Measurements from ENCODE around the gene CLTCL1.

GRCh38 chr22:19138217-19139000, 153.1 kb downstream of the CLTCL1 start:
- TF ChIP-seq, protein P1, sequence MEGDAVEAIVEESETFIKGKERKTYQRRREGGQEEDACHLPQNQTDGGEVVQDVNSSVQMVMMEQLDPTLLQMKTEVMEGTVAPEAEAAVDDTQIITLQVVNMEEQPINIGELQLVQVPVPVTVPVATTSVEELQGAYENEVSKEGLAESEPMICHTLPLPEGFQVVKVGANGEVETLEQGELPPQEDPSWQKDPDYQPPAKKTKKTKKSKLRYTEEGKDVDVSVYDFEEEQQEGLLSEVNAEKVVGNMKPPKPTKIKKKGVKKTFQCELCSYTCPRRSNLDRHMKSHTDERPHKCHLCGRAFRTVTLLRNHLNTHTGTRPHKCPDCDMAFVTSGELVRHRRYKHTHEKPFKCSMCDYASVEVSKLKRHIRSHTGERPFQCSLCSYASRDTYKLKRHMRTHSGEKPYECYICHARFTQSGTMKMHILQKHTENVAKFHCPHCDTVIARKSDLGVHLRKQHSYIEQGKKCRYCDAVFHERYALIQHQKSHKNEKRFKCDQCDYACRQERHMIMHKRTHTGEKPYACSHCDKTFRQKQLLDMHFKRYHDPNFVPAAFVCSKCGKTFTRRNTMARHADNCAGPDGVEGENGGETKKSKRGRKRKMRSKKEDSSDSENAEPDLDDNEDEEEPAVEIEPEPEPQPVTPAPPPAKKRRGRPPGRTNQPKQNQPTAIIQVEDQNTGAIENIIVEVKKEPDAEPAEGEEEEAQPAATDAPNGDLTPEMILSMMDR (IDR thresholded peaks at IDR 0.05) = no peak
- no peak for TF ChIP-seq EZH2 (IDR thresholded peaks at IDR 0.05; ENCODE audit: borderline replicate concordance, insufficient read depth, low read depth, low read length, poor library complexity, severe bottlenecking)

Data from B cell (primary cell).